AG04450 (cell line): ENCODE measurements around the gene NAA10. TPM values are rescaled to one million over a fixed set of nuclear protein-coding genes. Genes with fewer than 3 reads are reported as not detected.
A peak's percentile ranks its signal among the peaks of the same experiment; 100 is the strongest.

ENCODE experiments used
- CTCF ChIA-PET: fragments of 300-600, 350-600 bp; formaldehyde crosslinking; extraction: SDS; loops from one replicate; lab custom pipeline; 2022; ENCODE audit warnings: antibody characterized with exemption, inconsistent platforms; lab: Charles Lee
- POLR2A ChIA-PET: fragments of 350-600 bp; formaldehyde crosslinking; extraction: SDS; loops from one replicate; lab custom pipeline; 2021; ENCODE audit warnings: antibody characterized with exemption, inconsistent platforms; lab: Yijun Ruan, JAX
- DNase-seq: peaks from one replicate; pipeline ENCODE4 v3.0.0-alpha.2; 2011; ENCODE audit warnings: low read depth, low spot score
- H3K27ac ChIP-seq: one replicate; pipeline ENCODE4 v1.5.1; 2012; ENCODE audit warnings: low read depth, low read length, control low read depth
- H3K27me3 ChIP-seq: one replicate; pipeline ENCODE4 v1.6.0; 2012; ENCODE audit warnings: low read length; ENCODE audit not compliant: control insufficient read depth, insufficient read depth
- H3K4me3 ChIP-seq: 2 replicates; pipeline ENCODE4 v1.5.1; 2011; ENCODE audit warnings: mild to moderate bottlenecking, low read depth, low read length, control low read depth
- H3K9me3 ChIP-seq: 2 replicates; pipeline ENCODE4 v1.5.1; 2012; ENCODE audit warnings: low read length; ENCODE audit not compliant: control insufficient read depth, insufficient read depth
- CTCF ChIP-seq: IDR thresholded peaks from 2 replicates; pipeline ENCODE4 v1.5.1; 2011; ENCODE audit warnings: low read depth, low read length, control low read depth, inconsistent platforms
- polyA plus RNA-seq: library from polyadenylated mRNA; depleted of rRNA; stranded (reverse); fragments of >200 nt; gene quantifications from 2 replicates; pipeline ENCODE4 v1.2.3, GENCODE V29; 2011

NAA10 gene
- polyA plus RNA-seq, 1 experiment: 42.9 TPM

GRCh38 chrX:153971450-153972367 is 36.9 kb upstream of the NAA10 start, which contains the start of gene HCFC1:
HCFC1 (minus strand) TSS chrX:153971818; CDS start chrX:153970840, 978 bp downstream.
- CTCF ChIA-PET: interaction anchor here (0.9 to 1.6 kb wide), 2 partner anchors 25 to 42 kb away, joined by 3 to 7 read pairs; no protein-coding TSS in a partner anchor
- Histone ChIP-seq H3K27me3 (no peaks in the 10 kb centered on the region), H3K27ac (peak within 1 kb of the TSS; percentile 98), H3K9me3 (no peaks in the 10 kb centered on the region; the same call in 1 of the 2 replicates), H3K4me3 (peak within 1 kb of the TSS; percentile 83)
- POLR2A ChIA-PET: interaction anchor here (0.6 kb wide), 2 partner anchors 9 to 29 kb away, joined by 3 to 7 read pairs; no protein-coding TSS in a partner anchor
- peak; percentile 70 for DNase-seq
- no peak for TF ChIP-seq CTCF

- no peak for TF ChIP-seq CTCF
- ChIA-PET CTCF (interaction anchor here (1.6 kb wide), 1 partner anchor 42 kb away, joined by 7 read pairs; no protein-coding TSS in a partner anchor), POLR2A (interaction anchor here (0.6 to 0.8 kb wide), 2 partner anchors 9 to 177 kb away, joined by 4 to 7 read pairs; partner anchors contain the start of genes IDH3G and SSR4)
- DNase-seq: peak; percentile 61
- H3K27ac ChIP-seq: peak overlapping the region; percentile 98
- no peaks in the 10 kb centered on the region; the same call in 1 of the 2 replicates for H3K9me3 ChIP-seq
- peak overlapping the region; percentile 83 for H3K4me3 ChIP-seq
- no peaks in the 10 kb centered on the region for H3K27me3 ChIP-seq
Observed at GRCh38 chrX:153971124-153971449, 36.2 kb upstream of the NAA10 start.

GRCh38 chrX:153970357-153971123 is 35.7 kb upstream of the NAA10 start:
- no peak for TF ChIP-seq CTCF
- Histone ChIP-seq H3K27me3 (no peaks in the 10 kb centered on the region), H3K9me3 (no peaks in the 10 kb centered on the region; the same call in 1 of the 2 replicates), H3K4me3 (peak overlapping the region; percentile 83), H3K27ac (peak overlapping the region; percentile 98)
- POLR2A ChIA-PET: interaction anchor here (0.6 to 0.8 kb wide), 2 partner anchors 10 to 176 kb away, joined by 4 to 7 read pairs; partner anchors contain the start of genes IDH3G and SSR4
- no peak for DNase-seq
- CTCF ChIA-PET: interaction anchor here (0.8 to 1.6 kb wide), 2 partner anchors 24 to 43 kb away, joined by 3 to 7 read pairs; no protein-coding TSS in a partner anchor

- no peaks in the 10 kb centered on the region; the same call in 1 of the 2 replicates for H3K9me3 ChIP-seq
- POLR2A ChIA-PET: no interaction called here
- H3K27ac ChIP-seq: no peak overlapping the region
- no peak for DNase-seq
- peak overlapping the region; percentile 83 for H3K4me3 ChIP-seq
- CTCF ChIA-PET: interaction anchor here (0.8 to 1.3 kb wide), 2 partner anchors 23 kb away, joined by 3 to 4 read pairs; no protein-coding TSS in a partner anchor
- H3K27me3 ChIP-seq: no peaks in the 10 kb centered on the region
- no peak for TF ChIP-seq CTCF
Observed at GRCh38 chrX:153969904-153970356, 35.1 kb upstream of the NAA10 start.
